Measurements from ENCODE around the gene TSPAN31.

TSPAN31 gene

DNA sequence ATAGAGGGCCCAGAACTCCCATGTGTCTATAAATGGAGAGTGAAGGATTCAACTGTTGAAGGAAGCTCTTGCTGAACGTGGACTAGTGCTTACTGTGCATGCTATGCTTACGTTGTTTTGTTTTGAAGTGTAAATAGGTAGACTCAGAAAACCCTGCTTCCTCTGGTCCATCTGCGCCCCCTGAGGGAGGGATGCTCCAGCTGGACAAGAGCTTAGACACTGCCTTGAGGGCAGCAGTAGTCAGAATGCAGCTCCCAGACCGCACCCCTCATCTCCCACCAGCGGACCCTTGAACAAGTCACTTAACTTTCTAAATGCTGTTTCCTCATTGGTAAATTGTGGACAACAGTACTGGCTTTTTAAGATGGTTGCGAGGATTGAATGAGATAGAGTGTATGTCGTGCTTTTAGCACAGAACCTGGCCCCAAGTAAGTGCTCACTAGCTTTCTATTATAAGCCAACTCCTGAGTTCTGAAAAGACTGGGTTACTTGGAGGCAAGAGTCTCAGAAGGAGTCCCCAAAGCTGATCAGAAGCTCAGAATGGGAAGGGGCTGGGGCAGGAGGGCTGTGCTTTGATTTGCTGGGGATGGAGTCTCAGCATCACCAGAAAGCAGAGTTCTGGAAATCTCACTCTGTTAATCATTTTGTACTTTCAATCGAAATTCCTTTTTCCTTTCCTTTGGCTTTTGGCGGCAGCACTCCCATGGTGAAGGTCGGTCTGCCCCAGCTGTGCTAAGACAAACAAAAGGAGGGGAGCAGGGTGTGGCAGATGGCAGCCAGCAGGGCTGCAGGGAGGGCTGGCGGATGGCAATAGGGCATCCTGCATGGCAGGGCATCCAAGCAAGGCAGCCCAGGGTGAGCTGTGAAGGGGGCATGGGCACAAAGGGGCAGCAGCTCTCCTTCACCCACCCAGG, 21.9 kb upstream of the TSPAN31 start:
- no peak for FAIRE-seq

DNA sequence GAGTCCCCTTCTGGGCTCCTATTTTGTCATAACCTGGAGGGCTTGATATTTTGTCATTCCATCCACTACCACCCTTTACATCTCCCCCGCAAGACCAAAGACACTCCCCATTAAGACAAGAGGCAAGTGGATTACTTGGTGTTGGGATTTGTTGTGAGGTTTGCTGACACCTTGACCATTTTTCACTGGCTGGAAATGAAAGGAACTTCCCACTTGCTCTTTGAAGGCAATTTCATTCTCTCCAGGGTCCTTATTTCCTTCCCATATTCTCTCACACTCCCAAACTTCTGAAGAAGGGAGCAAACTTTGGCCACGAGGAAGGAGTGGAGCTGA, 21.2 kb upstream of the TSPAN31 start:
- no peak for FAIRE-seq

DNA sequence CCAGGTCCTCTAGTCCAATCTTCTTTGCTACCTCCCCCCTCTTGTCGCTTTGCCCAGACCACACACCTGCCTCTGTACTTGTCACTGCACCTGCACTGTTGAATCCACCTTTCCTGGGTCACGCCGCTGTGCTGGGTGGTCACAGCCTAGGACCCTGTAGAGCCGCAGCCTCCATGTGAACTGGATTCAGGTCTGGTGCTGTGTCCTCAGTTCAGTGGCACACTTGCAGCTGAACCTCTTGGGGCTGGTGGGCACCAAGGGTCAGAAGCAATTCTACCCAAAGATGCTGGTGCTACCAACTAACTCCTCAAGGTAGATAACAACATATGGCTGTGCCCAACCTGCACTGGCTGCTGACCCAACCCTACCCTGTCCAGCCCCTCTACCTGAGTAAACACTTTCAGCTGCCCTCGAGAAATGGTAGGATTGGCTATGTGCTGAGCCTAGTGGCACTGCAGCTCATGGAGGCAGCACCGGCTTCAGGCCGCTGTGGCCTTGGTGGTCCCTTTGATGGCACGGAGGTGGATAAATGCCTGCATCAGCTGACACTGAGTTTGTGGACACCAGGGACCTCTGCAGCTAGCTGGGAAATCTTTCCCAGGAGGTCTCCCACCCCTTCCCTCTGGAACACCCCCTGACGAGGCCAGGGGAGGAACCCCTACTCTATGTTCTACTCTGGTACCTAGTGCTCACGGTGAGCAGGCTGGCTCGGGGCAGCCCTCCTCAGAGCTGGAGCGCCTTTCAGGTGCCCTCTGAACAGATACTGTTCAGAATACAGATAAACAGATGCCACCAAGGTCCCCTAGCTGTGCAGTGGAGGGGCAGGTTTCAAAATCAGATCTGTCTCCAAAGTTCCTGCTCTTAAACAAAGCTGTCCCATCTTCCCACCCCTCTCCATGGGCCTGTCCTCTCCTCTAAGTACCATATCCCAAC, 20.6 kb upstream of the TSPAN31 start:
- FAIRE-seq = no peak

DNA sequence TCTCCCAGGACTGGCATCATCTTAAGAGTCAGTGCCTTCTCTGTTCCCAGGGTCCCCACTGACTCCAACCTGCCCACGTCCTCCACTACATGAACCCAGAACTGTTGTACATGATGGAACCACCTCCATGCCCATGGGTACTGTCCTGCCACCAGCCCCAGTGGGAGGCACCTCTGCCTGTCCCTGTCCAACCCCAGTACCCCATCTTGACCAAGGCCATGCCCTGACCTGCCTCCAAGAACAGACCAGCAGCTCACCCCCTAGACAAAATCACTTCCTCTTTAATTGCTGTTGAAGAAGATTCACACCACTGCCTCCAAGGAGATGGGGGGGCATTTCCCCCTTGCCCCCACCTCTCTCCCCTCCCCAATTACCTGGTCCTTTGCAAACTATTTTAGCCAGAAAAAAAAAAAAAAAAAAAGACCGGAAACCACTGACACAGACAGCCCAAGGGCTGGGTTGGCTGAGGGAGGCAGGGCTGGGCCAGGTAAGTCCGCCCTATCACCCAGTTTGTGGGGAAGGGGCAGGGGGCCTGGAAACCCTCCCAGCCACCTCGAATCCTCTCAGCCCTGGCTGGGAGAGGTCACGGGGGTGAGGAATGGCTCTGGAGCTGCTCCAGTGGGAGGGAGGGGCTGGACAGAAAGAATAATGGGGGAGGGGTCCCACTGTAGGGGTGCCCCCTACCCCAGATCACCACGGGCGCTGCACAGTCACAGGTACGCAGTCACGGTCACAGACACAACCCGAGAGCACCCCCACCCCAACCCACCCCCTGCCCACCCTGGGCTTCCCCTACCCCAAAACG, 19.7 kb upstream of the TSPAN31 start:
- FAIRE-seq = no peak

GRCh38 chr12:57725851-57726150, 19.0 kb upstream of the TSPAN31 start:
- no peak for FAIRE-seq

DNA sequence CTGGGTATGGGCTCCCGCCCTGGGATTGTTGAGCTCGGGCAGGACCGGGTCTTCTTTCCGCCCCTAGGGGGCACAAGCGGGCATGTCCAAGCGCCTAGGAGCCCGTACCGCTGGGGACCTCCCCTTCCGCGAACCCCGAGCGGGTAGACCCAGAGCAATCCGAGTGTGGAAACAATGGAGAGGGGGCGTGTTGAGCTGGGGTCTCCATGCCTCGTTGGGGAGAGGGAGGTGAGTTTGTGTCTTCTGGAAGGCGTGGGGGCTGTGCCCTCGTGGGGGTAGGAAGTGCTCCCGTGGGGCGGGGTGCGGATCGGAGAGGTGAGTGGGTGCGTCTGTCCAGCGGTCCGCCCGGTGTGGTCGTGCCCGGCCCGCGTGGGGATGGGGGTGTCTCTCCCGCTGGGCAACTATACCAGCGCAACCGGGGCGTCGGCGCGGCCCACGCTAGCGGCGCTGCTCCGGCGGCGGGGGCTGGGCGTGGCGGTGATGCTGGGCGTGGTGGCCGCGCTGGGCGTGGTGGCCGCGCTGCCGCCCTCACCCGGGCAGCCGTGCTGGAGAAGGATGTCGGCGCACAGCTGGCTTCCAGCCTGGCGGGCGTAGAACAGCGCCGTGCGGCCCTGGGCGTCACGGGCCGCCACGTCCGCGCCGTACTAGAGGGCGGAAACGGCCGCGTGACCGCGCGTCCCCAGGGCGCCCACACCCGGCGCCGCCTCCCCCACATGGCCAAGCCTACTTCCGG, 18.5 kb upstream of the TSPAN31 start:
- FAIRE-seq = no peak

DNA sequence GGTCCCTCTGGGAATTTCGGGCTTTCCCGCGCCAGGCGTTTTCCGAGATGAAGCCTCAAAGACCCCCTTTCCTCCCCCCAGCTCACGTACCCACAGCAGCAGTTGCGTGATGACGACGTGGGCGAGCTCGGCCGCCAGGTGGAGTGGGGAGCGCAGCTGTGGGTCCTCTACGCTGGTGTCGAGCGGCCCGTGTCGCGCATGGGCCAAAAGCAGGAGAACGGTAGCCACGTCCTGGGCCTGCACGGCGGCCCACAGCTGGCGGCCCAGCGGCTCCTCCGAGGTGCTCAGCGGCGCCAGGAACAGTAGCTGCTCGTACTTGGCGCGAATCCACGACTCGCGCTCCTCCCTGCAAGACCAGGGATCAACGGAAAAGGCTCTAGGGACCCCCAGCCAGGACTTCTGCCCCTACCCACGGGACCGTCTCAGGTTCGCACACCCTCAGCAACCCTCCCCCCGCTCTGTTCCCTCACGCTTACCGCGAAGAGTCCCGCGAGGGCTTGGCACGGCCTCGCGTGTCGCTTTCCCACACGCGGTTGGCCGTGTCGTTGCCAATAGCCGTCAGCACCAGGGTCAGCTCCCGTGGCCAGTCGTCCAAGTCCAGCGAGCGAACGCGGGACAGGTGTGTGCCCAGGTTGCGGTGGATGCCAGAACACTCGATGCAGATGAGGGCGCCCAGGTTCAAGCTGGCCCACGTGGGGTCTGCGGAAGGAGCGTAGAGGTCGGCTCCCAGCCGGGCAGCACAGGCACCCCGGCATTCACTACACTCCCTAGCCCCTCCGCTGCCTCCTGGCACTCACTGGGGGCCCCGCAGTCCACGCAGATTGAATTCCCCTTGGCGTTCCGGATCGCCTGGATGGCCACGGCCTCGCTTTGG, 17.7 kb upstream of the TSPAN31 start:
- no peak for FAIRE-seq

DNA sequence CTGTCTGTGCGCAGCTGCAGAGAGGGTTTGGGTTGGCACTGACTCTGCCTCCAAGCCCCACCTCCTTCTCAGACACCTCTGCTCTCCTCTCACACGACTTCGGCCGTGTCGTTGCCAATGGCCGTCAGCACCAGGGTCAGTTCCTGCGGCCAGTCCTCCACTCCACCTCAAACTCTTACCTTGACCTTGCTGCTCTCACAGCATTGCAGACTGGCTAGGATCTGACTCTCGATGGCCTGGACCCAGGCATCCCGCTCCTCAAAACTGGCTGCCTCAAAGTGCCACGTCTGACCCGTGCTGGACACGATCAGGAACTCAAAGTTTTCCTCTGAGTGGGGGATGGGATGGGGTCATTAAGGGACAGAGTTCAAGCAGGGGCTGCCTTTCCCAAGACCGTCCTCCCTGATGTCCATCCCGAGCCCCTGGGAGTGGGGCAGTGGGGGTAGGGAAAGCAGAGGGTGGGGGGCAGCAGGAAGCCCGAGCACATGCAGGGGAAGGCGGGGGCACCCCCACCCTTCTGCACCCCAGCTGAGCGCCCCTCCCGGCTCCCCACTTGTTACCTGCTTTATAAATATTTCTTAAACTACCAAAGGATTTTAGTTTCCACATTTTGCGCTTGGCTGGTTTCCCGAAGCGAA, 17.0 kb upstream of the TSPAN31 start:
- FAIRE-seq = no peak

- FAIRE-seq = no peak
Measured at GRCh38 chr12:57729321-57729844, 15.5 kb upstream of the TSPAN31 start.

DNA sequence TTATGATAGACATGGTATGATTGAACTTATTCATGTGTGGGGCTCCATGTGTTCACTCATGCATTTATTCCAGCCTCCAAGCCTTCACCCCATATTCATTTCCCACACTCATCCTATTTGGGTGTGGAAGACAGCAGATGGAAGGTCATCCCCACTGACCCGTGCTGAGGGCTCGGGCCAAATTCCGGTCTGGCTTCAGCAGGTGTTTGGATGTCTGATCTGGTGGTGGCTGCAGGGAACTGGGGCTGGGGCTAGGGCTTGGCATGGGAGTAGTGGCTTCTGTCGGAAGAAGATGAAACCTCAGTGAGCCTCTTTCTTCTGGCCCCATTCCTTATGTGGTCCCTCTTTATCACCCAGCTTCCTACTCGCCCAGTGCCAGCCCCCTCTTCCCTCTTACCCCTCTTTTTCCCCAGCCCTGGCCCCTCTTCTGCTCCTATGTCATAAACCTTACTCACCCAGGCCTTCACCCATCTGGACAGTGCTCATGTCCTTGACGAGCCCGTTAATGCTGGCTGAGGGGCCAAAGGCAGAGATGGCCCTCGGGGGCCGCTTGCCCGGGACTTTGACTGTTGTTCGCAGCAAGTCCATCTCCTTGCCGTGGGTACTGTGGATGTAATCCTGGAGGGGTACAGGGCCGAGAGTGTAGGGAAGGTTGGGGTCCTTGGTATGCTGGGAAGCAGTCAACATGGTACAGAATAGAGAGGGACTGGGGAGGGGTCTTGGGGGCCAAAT, 14.3 kb upstream of the TSPAN31 start:
- no peak for FAIRE-seq

DNA sequence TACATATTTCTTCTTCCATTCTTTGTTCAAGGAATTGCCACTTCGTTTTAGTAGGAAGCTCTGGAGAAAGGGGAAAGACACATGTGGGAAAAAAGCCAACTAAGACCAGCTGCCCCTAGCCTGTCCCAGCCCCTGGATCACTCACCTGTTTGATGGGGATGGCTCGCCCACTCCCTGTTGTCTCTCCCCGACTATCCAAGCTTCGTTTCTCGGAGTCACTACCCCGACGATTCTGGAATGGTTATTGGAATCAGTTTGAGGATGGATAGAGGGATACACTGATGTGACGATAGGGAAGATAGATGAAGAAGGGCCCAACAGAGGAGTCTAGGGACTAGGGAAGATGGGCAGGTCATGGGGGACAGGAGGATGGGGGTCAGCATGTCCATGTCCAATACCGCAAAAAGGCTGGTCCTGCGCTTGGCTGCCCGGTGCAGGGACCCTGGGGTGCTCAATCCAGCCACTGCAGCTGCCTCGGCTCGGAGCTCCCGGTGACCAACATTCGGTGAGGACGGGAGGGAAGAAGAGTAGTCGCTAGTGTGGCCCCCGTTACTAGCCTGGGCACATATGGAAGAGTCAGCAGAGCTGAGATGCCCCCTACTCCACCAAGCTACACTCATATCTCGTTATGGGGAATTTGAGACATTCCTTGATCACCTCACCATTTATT, 13.3 kb upstream of the TSPAN31 start:
- no peak for FAIRE-seq

DNA sequence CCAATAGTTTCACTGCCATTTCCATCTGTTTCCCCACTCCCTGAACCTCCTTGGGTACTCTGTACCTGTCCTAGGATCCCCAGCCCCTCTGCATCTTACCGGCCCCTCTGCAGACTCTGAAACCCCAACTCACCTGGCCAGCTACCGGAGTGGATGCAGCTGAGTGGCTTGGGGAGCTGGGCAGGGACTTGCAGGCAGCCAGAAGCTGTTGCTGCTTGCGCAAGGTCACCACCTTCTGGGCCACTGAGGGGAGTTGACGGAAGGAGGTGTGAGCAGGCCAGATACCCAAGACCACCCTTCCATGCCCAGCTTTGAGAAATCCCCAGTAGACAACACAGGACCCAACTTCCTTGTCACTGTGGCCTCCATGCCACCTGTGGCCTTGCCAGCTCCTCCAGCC, 12.6 kb upstream of the TSPAN31 start:
- no peak for FAIRE-seq

GRCh38 chr12:57732726-57733593, 11.9 kb upstream of the TSPAN31 start:
- FAIRE-seq = no peak

- FAIRE-seq = no peak
Measured at GRCh38 chr12:57733928-57734327, 10.9 kb upstream of the TSPAN31 start.

DNA sequence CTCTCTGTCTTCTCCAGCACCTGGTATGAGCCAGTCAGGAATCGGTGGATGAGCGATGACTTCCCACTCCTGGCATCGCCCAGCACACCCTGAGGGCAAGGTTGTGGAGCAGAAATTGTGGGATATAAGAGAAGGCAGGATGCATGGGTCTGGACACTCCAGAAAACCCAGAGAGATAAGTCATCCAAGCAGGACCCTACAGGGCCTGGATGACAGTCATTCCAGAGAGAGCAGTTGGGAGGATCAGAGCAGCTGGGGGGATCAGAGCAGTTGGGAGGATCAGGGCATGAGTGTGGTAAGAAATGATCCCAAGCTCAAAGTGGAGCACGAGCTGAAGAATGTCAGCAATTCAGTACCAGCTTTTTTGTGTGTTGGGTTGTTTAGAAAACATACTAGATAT, 10.2 kb upstream of the TSPAN31 start:
- no peak for FAIRE-seq

GRCh38 chr12:57735198-57735855, 9.5 kb upstream of the TSPAN31 start:
- FAIRE-seq = no peak

DNA sequence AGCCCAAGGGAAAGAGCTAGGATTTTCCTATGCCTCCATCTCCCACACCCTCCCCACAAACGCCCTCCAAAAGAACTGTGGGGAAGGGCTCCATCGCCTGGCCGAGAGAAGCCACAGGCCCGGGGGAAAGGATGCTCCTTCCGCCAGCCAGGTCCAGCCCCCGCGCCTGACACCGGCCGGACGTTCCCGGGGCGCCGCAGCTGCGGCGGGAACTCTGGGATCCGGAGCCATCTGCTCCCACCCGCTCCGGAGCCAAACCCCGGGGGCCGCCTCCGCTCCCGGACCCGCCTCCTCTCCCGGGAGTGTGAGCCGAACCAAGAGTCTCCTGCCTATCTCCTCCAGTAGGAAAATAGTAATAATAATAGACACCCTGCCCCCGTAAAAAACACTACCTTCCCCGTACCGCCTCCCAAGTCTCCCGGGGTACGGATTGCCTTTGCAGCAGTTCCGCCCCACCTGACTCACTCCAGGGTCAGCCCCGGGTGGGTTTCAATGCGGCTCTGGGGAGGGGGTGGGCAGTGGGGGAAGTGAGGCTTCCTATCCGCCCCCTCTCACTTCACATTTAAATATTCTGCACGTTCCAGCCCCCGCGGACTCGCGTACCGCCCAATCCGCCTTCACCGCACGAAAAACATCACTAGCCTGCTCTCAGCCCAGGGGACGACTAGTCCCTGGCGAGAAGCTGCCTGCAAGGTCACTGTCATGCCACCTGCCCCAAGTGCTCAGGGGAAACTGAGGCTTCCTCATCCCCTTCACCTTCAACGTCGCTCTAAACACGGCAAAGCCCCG, 8.7 kb upstream of the TSPAN31 start:
- FAIRE-seq = no peak

All from islet of Langerhans (tissue), 1 donor.